Adrenal gland (tissue), 19 donors: ENCODE data around the gene VRK2. TPM values are rescaled to one million over a fixed set of nuclear protein-coding genes. Genes with fewer than 3 reads are reported as not detected.
A peak's percentile ranks its signal among the peaks of the same experiment; 100 is the strongest.

Experiments
- DNase-seq, 7 donors: peaks; one replicate each; pipeline ENCODE4 v3.0.0-alpha.2; 2019 to 2020
- H3K27ac ChIP-seq, 5 donors: fragments of 200-600 bp; sonication (generic) in 4 of 5; 1 replicate in 3 of 5; 2 replicates in 2 of 5; pipeline versions ENCODE4 v1.5.1 to v1.8.0; 2016 to 2020; ENCODE audit warnings: mild to moderate bottlenecking in 1 of 5
- H3K27me3 ChIP-seq: fragments of 200-600 bp; 2 replicates; pipeline ENCODE4 v1.8.0; 2021
- H3K36me3 ChIP-seq, 2 donors: fragments of 200-600 bp; replicated peaks in 1 of 2; 1 replicate in 1 of 2; 2 replicates in 1 of 2; pipeline versions ENCODE4 v1.5.1 to v1.8.0; 2018 to 2022
- H3K4me1 ChIP-seq, 2 donors: fragments of 200-600 bp; replicated peaks in 1 of 2; 1 replicate in 1 of 2; 2 replicates in 1 of 2; pipeline versions ENCODE4 v1.5.1 to v1.8.0; 2018 to 2021
- H3K4me3 ChIP-seq, 4 donors: fragments of 200-600 bp; sonication (generic) in 3 of 4; one replicate each; pipeline ENCODE4 v1.5.1; 2016 to 2018
- H3K9me3 ChIP-seq, 3 donors: fragments of 200-600 bp; sonication (generic) in 1 of 3; replicated peaks in 1 of 3; 1 replicate in 2 of 3; 2 replicates in 1 of 3; pipeline versions ENCODE4 v1.5.1 to v1.8.0; 2016 to 2021
- POLR2A ChIP-seq, 2 donors: fragments of 450-650 bp; IDR thresholded peaks; one replicate each; pipeline ENCODE4 v1.6.1; 2017; ENCODE audit warnings: antibody characterized with exemption in 2 of 2, mild to moderate bottlenecking in 2 of 2, moderate library complexity in 1 of 2
- WGBS, 4 donors: extraction: QIAGEN DNeasy Blood & Tissue Kit in 2 of 4; methylation state at CpG; one replicate each; pipeline versions ENCODE4 v1.1.5 to v1.1.7; 2013 to 2017; 5-methylcytosine and 5-hydroxymethylcytosine counted together
- intact Hi-C, 2 donors: fragments of 100-400 bp; cut with DNase I; formaldehyde crosslinking; loops; one replicate each; pipeline versions ENCODE4 v1.14.1 to v1.15.0; 2022 to 2023
- long read RNA-seq, 10 donors: library from polyadenylated mRNA in 3 of 10; unstranded in 2 of 10; stranded (forward) in 1 of 10; transcript quantifications; one replicate each; pipeline ENCODE4 v2.0.0 and lab custom pipeline, GENCODE V29; 2021 to 2026
- polyA plus RNA-seq, 3 donors: library from polyadenylated mRNA; stranded (reverse); fragments of 200-250 nt in 2 of 3; fragments of 350-450 nt in 1 of 3; fragmentation: Illumina TruSeq in 1 of 3; extraction: RNeasy Lipid Tissue Mini Kit (QIAGEN cat#74804) in 1 of 3; gene quantifications; one replicate each; pipeline ENCODE4 v1.2.3, GENCODE V29; 2013 to 2014
- total RNA-seq, 9 donors: library from RNA; depleted of rRNA in 4 of 9; stranded (reverse); fragments of >200 nt in 4 of 9; fragments of 120-200 nt in 1 of 9; fragmentation: NEBNext Ultra II Directional in 1 of 9; extraction: Animal tissue kit (Norgen Biotek cat#: 25700) in 1 of 9; gene quantifications; one replicate each; pipeline versions ENCODE4 v1.1.0 to v1.2.4, GENCODE V29; 2013 to 2023
- TF ChIP-seq, protein P1 (sequence below), 6 experiments: fragments of 450-650 bp in 4 of 6; fragments of 200-600 bp in 2 of 6; sonication (generic) in 1 of 6; IDR thresholded peaks; 1 replicate in 5 of 6; 2 replicates in 1 of 6; pipeline versions ENCODE4 v1.5.1 to v1.8.0; 2016 to 2021; ENCODE audit warnings: antibody characterized with exemption in 6 of 6, mild to moderate bottlenecking in 2 of 6, moderate library complexity in 1 of 6
- donor health status: healthy with polysubstance abuse.
- donor health status: Bipolar disorder and iron deficiency.
- donor health status: DM: yes; HTN: yes; CAD: no.
- donor health status: DM: no; HTN: no; CAD: no.
- donor health status: DM: no; HTN: no; CAD: no.
- donor health status: DM: yes; HTN: yes; CAD: no.

VRK2 gene
- total RNA-seq (10 to 100 TPM; 11.2 to 31.8 (median 20.0) TPM), polyA plus RNA-seq (10 to 100 TPM; 11.4 to 22.3 (median 14.2) TPM)
- long read RNA-seq, donor 1, partial matches to known transcripts: 42 of 48 reads
- long read RNA-seq, donor 1, other reads (novel, unspliced or antisense): 5 of 48 reads
- long read RNA-seq, donor 2, partial matches to known transcripts: 6 of 12 reads
- long read RNA-seq, donor 2, other reads (novel, unspliced or antisense): 5 of 12 reads
- long read RNA-seq, donor 3, partial matches to known transcripts: 6 of 17 reads
- long read RNA-seq, donor 3, other reads (novel, unspliced or antisense): 10 of 17 reads
- long read RNA-seq, donor 4, transcript VRK2-201 (13 exons, 1,888 nt): major isoform, 5 of 12 reads
- long read RNA-seq, donor 4, partial matches to known transcripts: 1 of 12 reads
- long read RNA-seq, donor 4, other reads (novel, unspliced or antisense): 6 of 12 reads
- long read RNA-seq, donor 5, transcript VRK2-201 (13 exons, 1,888 nt): major isoform, 8 of 32 reads
- long read RNA-seq, donor 5, partial matches to known transcripts: 8 of 32 reads
- long read RNA-seq, donor 5, other reads (novel, unspliced or antisense): 16 of 32 reads
- long read RNA-seq, donor 6, partial matches to known transcripts: 1 of 8 reads
- long read RNA-seq, donor 6, other reads (novel, unspliced or antisense): 6 of 8 reads
- long read RNA-seq, donor 7: 0 reads
- long read RNA-seq, donor 8, partial matches to known transcripts: 35 of 44 reads
- long read RNA-seq, donor 8, other reads (novel, unspliced or antisense): 7 of 44 reads
- long read RNA-seq, donor 9, partial matches to known transcripts: 35 of 47 reads
- long read RNA-seq, donor 9, other reads (novel, unspliced or antisense): 10 of 47 reads
- long read RNA-seq, donor 10, partial matches to known transcripts: 0 of 1 reads
- long read RNA-seq, donor 10, other reads (novel, unspliced or antisense): 0 of 1 reads

DNA sequence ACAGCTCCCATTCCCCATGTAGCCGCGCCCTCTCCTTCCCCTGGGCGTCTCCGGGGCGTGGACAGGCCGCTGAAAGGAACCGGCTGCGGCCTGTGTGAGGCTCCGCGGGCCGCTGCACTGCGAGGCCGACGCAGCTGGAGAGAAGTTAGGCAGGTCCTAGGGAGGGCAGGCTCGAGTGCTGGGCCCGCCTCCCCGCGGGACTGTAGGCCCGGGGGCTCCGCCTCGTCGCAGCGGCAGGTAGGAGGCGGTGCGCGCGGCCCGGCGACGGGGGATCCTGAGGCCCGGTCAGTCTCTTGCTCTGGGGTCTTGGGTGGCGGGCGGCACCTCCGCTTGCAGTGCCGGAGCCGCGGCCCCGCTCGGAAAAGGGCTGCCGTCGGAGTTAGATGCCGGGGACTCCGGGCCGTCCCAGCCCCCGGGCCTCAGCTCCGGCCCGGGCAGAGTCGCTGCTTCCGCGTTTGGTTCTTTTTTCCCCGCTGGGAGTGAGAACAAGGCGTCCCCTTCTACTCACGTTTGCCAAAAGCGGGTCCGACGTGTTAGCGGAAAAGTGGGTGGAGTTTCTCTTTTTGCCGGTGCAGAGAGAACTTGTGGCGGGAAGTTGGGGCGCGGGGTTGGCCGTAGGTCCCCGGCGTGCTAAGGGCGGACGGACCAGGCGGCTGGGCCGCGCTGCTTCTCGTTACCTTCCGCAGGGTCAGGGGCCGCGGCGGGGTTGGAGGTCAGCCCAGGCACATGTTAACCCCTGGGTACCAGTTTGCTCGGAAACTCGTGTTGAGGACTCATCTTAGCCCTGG lies at the start of gene VRK2:
Gene VRK2, plus strand, starts transcription at position 222 of the 788 bp plus-strand sequence. CDS start 2,026 bp downstream, outside the sequence.
- Histone ChIP-seq H3K4me3 (peak within 1 kb of the TSS; percentile 25 to 91 (median 73)), H3K27ac (peak within 1 kb of the TSS; percentile 54 to 99 (median 95)), H3K27me3 (no peaks in the 10 kb centered on the region), H3K9me3 (no peaks in the 10 kb centered on the region), H3K36me3 (peaks cover 0 to 4% of the 10 kb centered on the region in 2 donors), H3K4me1 (peaks cover 11 to 41% of the 10 kb centered on the region in 2 donors)
- intact Hi-C loops: no loop called here
- peak; percentile 85 to 94 (median 92) for DNase-seq
- WGBS, 4 donors: 0 to 1% (median 0%) methylated on average over 18 to 76 of the region's 76 CpGs
- TF ChIP-seq, protein P1, sequence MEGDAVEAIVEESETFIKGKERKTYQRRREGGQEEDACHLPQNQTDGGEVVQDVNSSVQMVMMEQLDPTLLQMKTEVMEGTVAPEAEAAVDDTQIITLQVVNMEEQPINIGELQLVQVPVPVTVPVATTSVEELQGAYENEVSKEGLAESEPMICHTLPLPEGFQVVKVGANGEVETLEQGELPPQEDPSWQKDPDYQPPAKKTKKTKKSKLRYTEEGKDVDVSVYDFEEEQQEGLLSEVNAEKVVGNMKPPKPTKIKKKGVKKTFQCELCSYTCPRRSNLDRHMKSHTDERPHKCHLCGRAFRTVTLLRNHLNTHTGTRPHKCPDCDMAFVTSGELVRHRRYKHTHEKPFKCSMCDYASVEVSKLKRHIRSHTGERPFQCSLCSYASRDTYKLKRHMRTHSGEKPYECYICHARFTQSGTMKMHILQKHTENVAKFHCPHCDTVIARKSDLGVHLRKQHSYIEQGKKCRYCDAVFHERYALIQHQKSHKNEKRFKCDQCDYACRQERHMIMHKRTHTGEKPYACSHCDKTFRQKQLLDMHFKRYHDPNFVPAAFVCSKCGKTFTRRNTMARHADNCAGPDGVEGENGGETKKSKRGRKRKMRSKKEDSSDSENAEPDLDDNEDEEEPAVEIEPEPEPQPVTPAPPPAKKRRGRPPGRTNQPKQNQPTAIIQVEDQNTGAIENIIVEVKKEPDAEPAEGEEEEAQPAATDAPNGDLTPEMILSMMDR (IDR thresholded peaks at IDR 0.05): peak in 2 of 6 experiments; percentile 2 to 9
- peak; percentile 81 to 95 for TF ChIP-seq POLR2A (IDR thresholded peaks at IDR 0.05)

DNA sequence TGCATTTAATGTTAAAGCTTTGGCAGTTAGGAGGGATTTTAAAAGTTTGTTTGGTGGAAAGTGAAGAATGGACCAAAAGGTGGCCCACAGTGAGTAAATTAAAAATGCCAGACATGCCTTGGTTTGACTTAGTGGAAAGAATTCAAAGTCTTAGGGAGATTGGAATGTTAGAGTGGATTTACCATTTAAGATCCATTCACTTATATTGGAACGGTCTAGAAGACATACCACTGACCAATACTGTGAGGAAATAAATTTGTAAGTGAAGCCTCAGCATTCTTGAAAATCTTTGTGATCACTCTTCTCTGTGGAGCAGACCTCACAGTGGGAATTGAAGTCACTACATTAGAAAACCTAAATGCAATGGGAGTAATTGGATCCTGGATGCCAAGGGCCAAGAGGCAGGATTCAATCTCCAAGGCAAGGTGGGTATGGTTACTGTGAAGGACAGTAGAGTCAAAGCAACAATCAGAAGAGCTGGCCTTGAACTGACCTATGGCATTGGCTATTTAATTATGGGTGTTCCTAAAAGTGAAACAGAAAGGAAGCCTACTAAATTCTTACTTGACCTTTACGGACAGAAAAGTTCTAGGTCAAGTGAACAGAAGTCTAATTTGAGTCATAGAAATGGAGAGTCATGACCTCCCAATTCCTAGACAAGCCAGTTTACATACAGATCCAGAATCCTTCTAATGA lies 40.2 kb upstream of the VRK2 start:
- no peak overlapping the region for H3K27ac ChIP-seq
- no peaks in the 10 kb centered on the region for H3K27me3 ChIP-seq
- H3K9me3 ChIP-seq: no peaks in the 10 kb centered on the region
- 60 to 71% (median 66%) methylated on average over 2 of the region's 2 CpGs for WGBS, 4 donors
- H3K36me3 ChIP-seq: no peaks in the 10 kb centered on the region
- H3K4me1 ChIP-seq: no peaks in the 10 kb centered on the region
- no peak for DNase-seq
- TF ChIP-seq, protein P1 (IDR thresholded peaks at IDR 0.05): no peak
- no peak for TF ChIP-seq POLR2A (IDR thresholded peaks at IDR 0.05)
- intact Hi-C loops: no loop called here
- no peak overlapping the region for H3K4me3 ChIP-seq

DNA sequence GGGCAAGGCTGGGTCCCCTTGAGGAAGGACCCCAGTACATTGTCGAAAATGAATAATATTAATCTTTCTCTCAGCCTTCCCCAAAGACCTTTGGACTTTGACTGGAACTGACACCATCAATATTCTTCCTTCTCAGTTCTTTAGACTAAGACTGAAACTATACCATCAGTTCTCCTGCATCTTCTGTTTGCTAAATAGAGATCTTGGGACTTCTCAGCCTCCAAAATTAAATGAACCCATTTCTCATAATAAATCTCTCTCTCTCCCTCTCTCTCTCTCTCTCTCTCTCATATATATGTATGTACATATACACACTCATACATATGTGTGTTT lies 39.7 kb upstream of the VRK2 start:
- TF ChIP-seq POLR2A (IDR thresholded peaks at IDR 0.05): no peak
- TF ChIP-seq, protein P1 (IDR thresholded peaks at IDR 0.05): no peak
- intact Hi-C loops: no loop called here
- WGBS, 4 donors: 63 to 96% (median 92%) methylated on average over 1 of the region's 1 CpG

More for the DNA sequence above, 39.7 kb upstream of the VRK2 start:
- no peaks in the 10 kb centered on the region for H3K27me3 ChIP-seq
- H3K36me3 ChIP-seq: no peaks in the 10 kb centered on the region
- no peaks in the 10 kb centered on the region for H3K9me3 ChIP-seq
- no peak for DNase-seq
- H3K27ac ChIP-seq: no peak overlapping the region
- H3K4me1 ChIP-seq: no peaks in the 10 kb centered on the region
- no peak overlapping the region for H3K4me3 ChIP-seq
